Stimulated activated effector memory CD8-positive, alpha-beta T cell treated with anti-CD3 and anti-CD28 coated beads, Interleukin-12 subunit alpha, Interleukin-12 subunit beta, amount 100 ng/mL, for 72 hours (primary cell): ENCODE data around the gene TBX10.
"Not testable (repeated sequence)": the region's sequence is repeated elsewhere in the genome, so short reads cannot be mapped to it uniquely, and the experiment has no call there.

Source experiments
- ATAC-seq: fragments of 150-1000 bp; cut with Tn5 transposase; 2 replicates; pipeline ENCODE4 v1.10.0; 2021
- DNase-seq, 2 donors: peaks; one replicate each; pipeline ENCODE4 v3.0.0; 2021 to 2022; ENCODE audit warnings: low spot score in 2 of 2
- H3K27ac Mint-ChIP-seq: one replicate; pipeline ENCODE4 v1.8.0; 2022; ENCODE audit warnings: mild to moderate bottlenecking, mixed read lengths
- H3K36me3 Mint-ChIP-seq: one replicate; pipeline ENCODE4 v1.8.0; 2022; ENCODE audit warnings: mild to moderate bottlenecking, mixed read lengths
- H3K4me1 Mint-ChIP-seq: one replicate; pipeline ENCODE4 v1.8.0; 2022; ENCODE audit warnings: mixed read lengths
- H3K4me3 Mint-ChIP-seq: one replicate; pipeline ENCODE4 v1.8.0; 2022; ENCODE audit warnings: mild to moderate bottlenecking, mixed read lengths
- H3K9me3 Mint-ChIP-seq: one replicate; pipeline ENCODE4 v1.8.0; 2022; ENCODE audit warnings: mixed read lengths

TBX10 gene

GRCh38 chr11:67631853-67632174 lies 7.7 kb downstream of the TBX10 start:
- DNase-seq (no peak), ATAC-seq (no peak)
- Mint-ChIP-seq H3K27ac (peak overlapping the region; percentile 43), H3K4me3 (peak overlapping the region; percentile 31), H3K9me3 (no peaks in the 10 kb centered on the region), H3K36me3 (peaks cover 5% of the 10 kb centered on the region), H3K4me1 (peaks cover 23% of the 10 kb centered on the region)

GRCh38 chr11:67631411-67631810 lies 8.2 kb downstream of the TBX10 start:
- peak overlapping the region; percentile 90 for H3K4me3 Mint-ChIP-seq
- peaks cover 23% of the 10 kb centered on the region for H3K4me1 Mint-ChIP-seq
- ATAC-seq (no peak), DNase-seq (no peak)
- peaks cover 5% of the 10 kb centered on the region for H3K36me3 Mint-ChIP-seq
- no peaks in the 10 kb centered on the region for H3K9me3 Mint-ChIP-seq
- H3K27ac Mint-ChIP-seq = peak overlapping the region; percentile 43

- peaks cover 5% of the 10 kb centered on the region for H3K36me3 Mint-ChIP-seq
- H3K4me3 Mint-ChIP-seq = peak overlapping the region; percentile 90
These were observed 8.6 kb downstream of the TBX10 start for GRCh38 chr11:67630943-67631331.

GRCh38 chr11:67630228-67630942 lies 9.2 kb downstream of the TBX10 start:
- Mint-ChIP-seq H3K36me3 (peaks cover 5% of the 10 kb centered on the region), H3K27ac (peak overlapping the region; percentile 97), H3K4me1 (peaks cover 23% of the 10 kb centered on the region), H3K4me3 (peak overlapping the region; percentile 90), H3K9me3 (no peaks in the 10 kb centered on the region)
- ATAC-seq (peak; percentile 81), DNase-seq (peak; percentile 95 to 99)

More at GRCh38 chr11:67630943-67631331, 8.6 kb downstream of the TBX10 start:
- Mint-ChIP-seq H3K4me1 (peaks cover 23% of the 10 kb centered on the region), H3K27ac (peak overlapping the region; percentile 97), H3K9me3 (no peaks in the 10 kb centered on the region)
- DNase-seq (no peak), ATAC-seq (no peak)

- DNase-seq (peak; percentile 92 to 96), ATAC-seq (peak; percentile 75)
- peaks cover 23% of the 10 kb centered on the region for H3K4me1 Mint-ChIP-seq
- H3K4me3 Mint-ChIP-seq = peak within 1 kb of the TSS; percentile 90
- H3K9me3 Mint-ChIP-seq = no peaks in the 10 kb centered on the region
- H3K36me3 Mint-ChIP-seq = peaks cover 5% of the 10 kb centered on the region
- H3K27ac Mint-ChIP-seq = peak within 1 kb of the TSS; percentile 97
These were observed 10.0 kb downstream of the TBX10 start, which contains the start of gene NUDT8 for GRCh38 chr11:67629386-67630227. TSS of gene NUDT8 (minus strand) at chr11:67629937. CDS start at chr11:67629911, 26 bp downstream.

- Mint-ChIP-seq H3K36me3 (peaks cover 5% of the 10 kb centered on the region), H3K4me3 (peak overlapping the region; percentile 90), H3K4me1 (peaks cover 23% of the 10 kb centered on the region), H3K9me3 (no peaks in the 10 kb centered on the region), H3K27ac (peak overlapping the region; percentile 67)
- DNase-seq = no peak
- no peak for ATAC-seq
These were observed 10.7 kb downstream of the TBX10 start for GRCh38 chr11:67628710-67629385.

- DNase-seq = no peak
- Mint-ChIP-seq H3K36me3 (peaks cover 5% of the 10 kb centered on the region), H3K4me3 (peak overlapping the region; percentile 90), H3K9me3 (no peaks in the 10 kb centered on the region), H3K27ac (no peak overlapping the region), H3K4me1 (peaks cover 23% of the 10 kb centered on the region)
- ATAC-seq = no peak
These were observed 11.5 kb downstream of the TBX10 start for GRCh38 chr11:67627812-67628624.

GRCh38 chr11:67627441-67627811 lies 12.1 kb downstream of the TBX10 start:
- Mint-ChIP-seq H3K4me1 (peaks cover 23% of the 10 kb centered on the region), H3K9me3 (no peaks in the 10 kb centered on the region), H3K36me3 (peaks cover 5% of the 10 kb centered on the region), H3K27ac (no peak overlapping the region), H3K4me3 (peak overlapping the region; percentile 90)
- DNase-seq (no peak), ATAC-seq (no peak)

- Mint-ChIP-seq H3K36me3 (peaks cover 5% of the 10 kb centered on the region), H3K27ac (no peak overlapping the region), H3K9me3 (no peaks in the 10 kb centered on the region), H3K4me1 (peaks cover 21% of the 10 kb centered on the region), H3K4me3 (no peak overlapping the region)
- ATAC-seq = no peak
- DNase-seq = no peak
These were observed 12.6 kb downstream of the TBX10 start for GRCh38 chr11:67626970-67627369.

GRCh38 chr11:67626131-67626833 lies 13.3 kb downstream of the TBX10 start:
- DNase-seq, ATAC-seq, H3K4me3 Mint-ChIP-seq, H3K9me3 Mint-ChIP-seq, H3K27ac Mint-ChIP-seq, H3K36me3 Mint-ChIP-seq: not testable (repeated sequence)
- peaks cover 18% of the 10 kb centered on the region for H3K4me1 Mint-ChIP-seq

GRCh38 chr11:67623795-67624194 lies 15.8 kb downstream of the TBX10 start:
- peaks cover 10% of the 10 kb centered on the region for H3K4me1 Mint-ChIP-seq
- DNase-seq, ATAC-seq, H3K9me3 Mint-ChIP-seq, H3K36me3 Mint-ChIP-seq, H3K27ac Mint-ChIP-seq, H3K4me3 Mint-ChIP-seq: not testable (repeated sequence)

GRCh38 chr11:67622905-67623304 lies 16.7 kb downstream of the TBX10 start:
- not testable (repeated sequence) for H3K4me3 Mint-ChIP-seq, H3K27ac Mint-ChIP-seq, ATAC-seq, H3K4me1 Mint-ChIP-seq, DNase-seq, H3K36me3 Mint-ChIP-seq, H3K9me3 Mint-ChIP-seq

- not testable (repeated sequence) for ATAC-seq, H3K9me3 Mint-ChIP-seq, H3K4me3 Mint-ChIP-seq, H3K27ac Mint-ChIP-seq, H3K4me1 Mint-ChIP-seq, H3K36me3 Mint-ChIP-seq, DNase-seq
These were observed 17.6 kb downstream of the TBX10 start for GRCh38 chr11:67621928-67622327.

- not testable (repeated sequence) for H3K4me1 Mint-ChIP-seq, DNase-seq, H3K9me3 Mint-ChIP-seq, H3K4me3 Mint-ChIP-seq, H3K36me3 Mint-ChIP-seq, H3K27ac Mint-ChIP-seq, ATAC-seq
These were observed 18.9 kb downstream of the TBX10 start for GRCh38 chr11:67620621-67621020.
